ENCODE results near the gene LMAN1.

GRCh38 chr18:59360381-59360780 is 1.3 kb upstream of the LMAN1 start:
- TF ChIP-seq RAD21 (IDR thresholded peaks at IDR 0.05; ENCODE audit: low read length) (no peak), POLR2A (IDR thresholded peaks at IDR 0.05; ENCODE audit: low read depth, low read length) (no peak), RFX5 (IDR thresholded peaks at IDR 0.05; ENCODE audit: low read depth, low read length) (no peak), FOS (IDR thresholded peaks at IDR 0.05; ENCODE audit: low read depth, low read length) (no peak)
